Measurements from ENCODE around the gene SEL1L. TPM values are rescaled to one million over a fixed set of nuclear protein-coding genes. Genes with fewer than 3 reads are reported as not detected.
A peak's percentile ranks its signal among the peaks of the same experiment; 100 is the strongest.
"Not testable (repeated sequence)": the region's sequence is repeated elsewhere in the genome, so short reads cannot be mapped to it uniquely, and the experiment has no call there.

The SEL1L gene
- total RNA-seq, 4 donors from 2014 or later = 30.4 to 41.9 (median 34.0) TPM

GRCh38 chr14:81433378-81433777 is 100.3 kb downstream of the SEL1L start:
- TF ChIP-seq CTCF (IDR thresholded peaks at IDR 0.05) (no peak), POLR2A (IDR thresholded peaks at IDR 0.05) (no peak)
- intact Hi-C loops (cut with DNase I; ENCODE audit: low total_unique reads) = no loop called here
- WGBS, 2 donors = 84 to 90% methylated on average over 2 of the region's 2 CpGs
- DNase-seq (ENCODE audit: low spot score in 2 of 2) = no peak
- no peak overlapping the region for H3K4me3 ChIP-seq (ENCODE audit: low read depth, poor library complexity, severe bottlenecking)

GRCh38 chr14:81432219-81432661 is 101.4 kb downstream of the SEL1L start:
- no peak for TF ChIP-seq POLR2A (IDR thresholded peaks at IDR 0.05)
- no peak for TF ChIP-seq CTCF (IDR thresholded peaks at IDR 0.05)
- 29 to 34% methylated on average over 3 of the region's 3 CpGs for WGBS, 2 donors
- intact Hi-C loops (cut with DNase I; ENCODE audit: low total_unique reads) = no loop called here
- no peak for DNase-seq (ENCODE audit: low spot score in 2 of 2)
- H3K4me3 ChIP-seq (ENCODE audit: low read depth, poor library complexity, severe bottlenecking) = no peak overlapping the region

GRCh38 chr14:81430235-81430634 is 103.4 kb downstream of the SEL1L start:
- intact Hi-C loops (cut with DNase I; ENCODE audit: low total_unique reads) = no loop called here
- no peak overlapping the region for H3K4me3 ChIP-seq (ENCODE audit: low read depth, poor library complexity, severe bottlenecking)
- no peak for DNase-seq (ENCODE audit: low spot score in 2 of 2)
- 77 to 97% methylated on average over 5 of the region's 5 CpGs for WGBS, 2 donors
- no peak for TF ChIP-seq CTCF (IDR thresholded peaks at IDR 0.05)
- no peak for TF ChIP-seq POLR2A (IDR thresholded peaks at IDR 0.05)

- H3K4me3 ChIP-seq (ENCODE audit: low read depth, poor library complexity, severe bottlenecking); intact Hi-C loops (cut with DNase I; ENCODE audit: low total_unique reads); DNase-seq (ENCODE audit: low spot score in 2 of 2): not testable (repeated sequence)
- WGBS, 2 donors = 94 to 97% methylated on average over 11 of the region's 11 CpGs
These were observed 103.9 kb downstream of the SEL1L start for GRCh38 chr14:81429749-81430148.

GRCh38 chr14:81429028-81429427 is 104.6 kb downstream of the SEL1L start:
- 86 to 95% methylated on average over 1 of the region's 1 CpG for WGBS, 2 donors
- no peak for TF ChIP-seq CTCF (IDR thresholded peaks at IDR 0.05)
- TF ChIP-seq POLR2A (IDR thresholded peaks at IDR 0.05) = no peak
- intact Hi-C loops (cut with DNase I; ENCODE audit: low total_unique reads) = no loop called here
- no peak for DNase-seq (ENCODE audit: low spot score in 2 of 2)
- H3K4me3 ChIP-seq (ENCODE audit: low read depth, poor library complexity, severe bottlenecking) = no peak overlapping the region

GRCh38 chr14:81427348-81428058 is 106.2 kb downstream of the SEL1L start:
- intact Hi-C loops (cut with DNase I; ENCODE audit: low total_unique reads) = no loop called here
- peak; percentile 52 to 88 for DNase-seq (ENCODE audit: low spot score in 2 of 2)
- H3K4me3 ChIP-seq (ENCODE audit: low read depth, poor library complexity, severe bottlenecking) = no peak overlapping the region
- no peak for TF ChIP-seq POLR2A (IDR thresholded peaks at IDR 0.05)
- no peak for TF ChIP-seq CTCF (IDR thresholded peaks at IDR 0.05)
- WGBS, 2 donors = 11 to 23% methylated on average over 8 of the region's 8 CpGs

Measured in lower leg skin (tissue), 4 donors.